HEK293 (cell line): Measurements from ENCODE around the gene TLE1.

Experiments
- MEIS1 ChIP-seq: sonication (generic); formaldehyde crosslinking; IDR thresholded peaks from 2 replicates; pipeline ENCODE4 v1.8.1; 2022; ENCODE audit warnings: missing genetic modification reagents, mild to moderate bottlenecking, borderline replicate concordance
- PATZ1 ChIP-seq: fragments of 450-650 bp; formaldehyde crosslinking; IDR thresholded peaks from 2 replicates; pipeline ENCODE4 v1.5.1; 2016; ENCODE audit warnings: missing biosample characterization, missing genetic modification characterization
- SP2 ChIP-seq: fragments of 450-650 bp; formaldehyde crosslinking; IDR thresholded peaks from 2 replicates; pipeline ENCODE4 v1.5.1; 2016; ENCODE audit warnings: missing biosample characterization, missing genetic modification characterization
- SP3 ChIP-seq: fragments of 450-650 bp; formaldehyde crosslinking; IDR thresholded peaks from 2 replicates; pipeline ENCODE4 v1.5.1; 2016; ENCODE audit warnings: missing biosample characterization, missing genetic modification characterization
- ZBTB1 ChIP-seq: fragments of 450-650 bp; formaldehyde crosslinking; IDR thresholded peaks from 2 replicates; pipeline ENCODE4 v1.5.1; 2016; ENCODE audit warnings: missing biosample characterization, missing genetic modification characterization
- ZNF148 ChIP-seq: fragments of 450-650 bp; formaldehyde crosslinking; IDR thresholded peaks from 2 replicates; pipeline ENCODE4 v1.5.0; 2017; ENCODE audit warnings: missing biosample characterization, missing genetic modification characterization, borderline replicate concordance
- ZNF23 ChIP-seq: fragments of 450-650 bp; formaldehyde crosslinking; IDR thresholded peaks from 2 replicates; pipeline ENCODE4 v1.5.1; 2016; ENCODE audit warnings: missing biosample characterization, missing genetic modification characterization, borderline replicate concordance
- ZNF239 ChIP-seq: fragments of 450-650 bp; formaldehyde crosslinking; IDR thresholded peaks from 2 replicates; pipeline ENCODE4 v1.5.1; 2016; ENCODE audit warnings: missing biosample characterization, missing genetic modification characterization
- ZNF280C ChIP-seq: fragments of 450-650 bp; formaldehyde crosslinking; IDR thresholded peaks from 2 replicates; pipeline ENCODE4 v1.5.1; 2016; ENCODE audit warnings: missing biosample characterization, missing genetic modification characterization
- ZNF280D ChIP-seq: fragments of 450-650 bp; formaldehyde crosslinking; IDR thresholded peaks from 2 replicates; pipeline ENCODE4 v1.5.1; 2016; ENCODE audit warnings: missing biosample characterization, missing genetic modification characterization
- ZNF324 ChIP-seq: fragments of 450-650 bp; formaldehyde crosslinking; IDR thresholded peaks from 2 replicates; pipeline ENCODE4 v1.5.1; 2016; ENCODE audit warnings: missing biosample characterization, missing genetic modification characterization
- ZNF391 ChIP-seq: fragments of 450-650 bp; formaldehyde crosslinking; IDR thresholded peaks from 2 replicates; pipeline ENCODE4 v1.5.1; 2016; ENCODE audit warnings: low read depth, missing biosample characterization, missing genetic modification characterization, borderline replicate concordance
- ZNF423 ChIP-seq: fragments of 450-650 bp; formaldehyde crosslinking; IDR thresholded peaks from 2 replicates; pipeline ENCODE4 v1.5.1; 2016; ENCODE audit warnings: missing biosample characterization, missing genetic modification characterization
- ZNF514 ChIP-seq: fragments of 450-650 bp; formaldehyde crosslinking; IDR thresholded peaks from 2 replicates; pipeline ENCODE4 v1.5.1; 2016; ENCODE audit warnings: missing biosample characterization, missing genetic modification characterization
- ZNF518A ChIP-seq: fragments of 450-650 bp; formaldehyde crosslinking; conservative IDR thresholded peaks from 2 replicates; pipeline ENCODE4 v1.5.1; 2016; ENCODE audit warnings: low read depth, missing biosample characterization, missing genetic modification characterization
- ZNF561 ChIP-seq: fragments of 450-650 bp; IDR thresholded peaks from 2 replicates; pipeline ENCODE4 v1.5.1; 2018; ENCODE audit warnings: missing biosample characterization, missing genetic modification characterization, borderline replicate concordance
- ZNF629 ChIP-seq: fragments of 450-650 bp; formaldehyde crosslinking; IDR thresholded peaks from 2 replicates; pipeline ENCODE4 v1.5.1; 2017; ENCODE audit warnings: missing biosample characterization, missing genetic modification characterization
- ZNF658 ChIP-seq: fragments of 450-650 bp; formaldehyde crosslinking; IDR thresholded peaks from 2 replicates; pipeline ENCODE4; 2016; ENCODE audit warnings: missing biosample characterization, missing genetic modification characterization
- ZNF704 ChIP-seq: fragments of 450-650 bp; formaldehyde crosslinking; IDR thresholded peaks from 2 replicates; pipeline ENCODE4 v1.5.1; 2016; ENCODE audit warnings: missing biosample characterization, missing genetic modification characterization
- ZNF747 ChIP-seq: fragments of 450-650 bp; formaldehyde crosslinking; IDR thresholded peaks from 2 replicates; pipeline ENCODE4 v1.5.1; 2016; ENCODE audit warnings: missing biosample characterization, missing genetic modification characterization

Gene TLE1

GRCh38 chr9:81724242-81724889 is 35.0 kb upstream of the TLE1 start (continued):
- TF ChIP-seq SP2 (tag by site-specific recombination) (no peak), ZNF239 (tag by site-specific recombination) (no peak), SP3 (tag by site-specific recombination) (no peak), MEIS1 (CRISPR knock-in tag) (no peak), ZBTB1 (no peak), ZNF514 (tag by site-specific recombination) (no peak), ZNF704 (tag by site-specific recombination) (no peak), ZNF280C (tag by site-specific recombination) (no peak), ZNF324 (tag by site-specific recombination) (no peak), ZNF747 (tag by site-specific recombination) (no peak), ZNF658 (tag by site-specific recombination) (no peak), ZNF423 (tag by site-specific recombination) (no peak; the same call in 1 of the 2 replicates), ZNF629 (tag by site-specific recombination) (peak; percentile 72), ZNF561 (tag by site-specific recombination) (no peak; the same call in none of the 2 replicates), ZNF518A (tag by site-specific recombination) (no peak), ZNF23 (no peak), ZNF391 (tag by site-specific recombination) (no peak), PATZ1 (tag by site-specific recombination) (peak; percentile 45), ZNF280D (tag by site-specific recombination) (no peak), ZNF148 (tag by site-specific recombination) (no peak)
